NT2/D1 (cell line): ENCODE data around the gene COL9A2.

Experiments used
- DNase-seq: peaks from one replicate; pipeline ENCODE4 v3.0.0-alpha.2; 2011; ENCODE audit warnings: low read depth, low spot score
- H3K27me3 ChIP-seq: 2 replicates; pipeline ENCODE4 v1.6.0; 2011; ENCODE audit warnings: mild to moderate bottlenecking; ENCODE audit not compliant: insufficient read length, insufficient read depth
- H3K36me3 ChIP-seq: 2 replicates; pipeline ENCODE4 v1.6.1; 2011; ENCODE audit warnings: mild to moderate bottlenecking, low read length, mixed read lengths; ENCODE audit not compliant: insufficient read depth, insufficient read length
- H3K4me1 ChIP-seq: 2 replicates; pipeline ENCODE4 v1.5.1; 2011; ENCODE audit not compliant: insufficient read depth, insufficient read length
- H3K4me3 ChIP-seq: 2 replicates; pipeline ENCODE4 v1.5.1; 2011; ENCODE audit warnings: low read depth; ENCODE audit not compliant: insufficient read length
- H3K9ac ChIP-seq: 2 replicates; pipeline ENCODE4 v1.6.0; 2011; ENCODE audit warnings: low read depth; ENCODE audit not compliant: insufficient read length
- H3K9me3 ChIP-seq: 2 replicates; pipeline ENCODE4 v1.5.1; 2011; ENCODE audit warnings: mild to moderate bottlenecking, low read length; ENCODE audit not compliant: insufficient read depth
- SUZ12 ChIP-seq: IDR thresholded peaks from 2 replicates; pipeline ENCODE4 v1.6.1; 2011; ENCODE audit not compliant: insufficient read length, insufficient read depth; ENCODE audit errors: extremely low read depth
- YY1 ChIP-seq: IDR thresholded peaks from 2 replicates; pipeline ENCODE4 v1.6.1; 2011; ENCODE audit not compliant: insufficient read length, insufficient read depth
- ZNF274 ChIP-seq: IDR thresholded peaks from 2 replicates; pipeline ENCODE4 v1.6.1; 2011; ENCODE audit warnings: mild to moderate bottlenecking, low read depth, low read length

Gene COL9A2

GRCh38 chr1:40301066-40301465 is 16.0 kb downstream of the COL9A2 start:
- no peak for DNase-seq
- no peak overlapping the region for H3K4me3 ChIP-seq
- no peak overlapping the region for H3K9ac ChIP-seq

GRCh38 chr1:40300651-40301050 is 16.4 kb downstream of the COL9A2 start:
- Histone ChIP-seq H3K36me3 (peaks cover 22% of the 10 kb centered on the region), H3K27me3 (no peaks in the 10 kb centered on the region), H3K4me3 (no peak overlapping the region), H3K9me3 (no peaks in the 10 kb centered on the region), H3K9ac (no peak overlapping the region), H3K4me1 (peaks cover 2% of the 10 kb centered on the region)
- no peak for TF ChIP-seq ZNF274
- no peak for TF ChIP-seq YY1
- TF ChIP-seq SUZ12: no peak
- no peak for DNase-seq

More at GRCh38 chr1:40301066-40301465, 16.0 kb downstream of the COL9A2 start:
- TF ChIP-seq SUZ12 (no peak), ZNF274 (no peak), YY1 (no peak)
- no peaks in the 10 kb centered on the region for H3K9me3 ChIP-seq
- H3K36me3 ChIP-seq: peaks cover 23% of the 10 kb centered on the region
- peaks cover 5% of the 10 kb centered on the region for H3K4me1 ChIP-seq
- no peaks in the 10 kb centered on the region for H3K27me3 ChIP-seq

GRCh38 chr1:40300249-40300567 is 16.9 kb downstream of the COL9A2 start:
- H3K4me1 ChIP-seq: peaks cover under 1% of the 10 kb centered on the region
- no peak for DNase-seq
- TF ChIP-seq ZNF274: no peak
- no peak overlapping the region for H3K4me3 ChIP-seq
- H3K36me3 ChIP-seq: peaks cover 22% of the 10 kb centered on the region
- no peaks in the 10 kb centered on the region for H3K9me3 ChIP-seq
- H3K9ac ChIP-seq: no peak overlapping the region
- H3K27me3 ChIP-seq: no peaks in the 10 kb centered on the region

- H3K9me3 ChIP-seq: no peaks in the 10 kb centered on the region
- no peaks in the 10 kb centered on the region for H3K4me1 ChIP-seq
- H3K36me3 ChIP-seq: peaks cover 24% of the 10 kb centered on the region
- TF ChIP-seq ZNF274 (no peak), YY1 (no peak), SUZ12 (no peak)
- no peak overlapping the region for H3K4me3 ChIP-seq
- no peaks in the 10 kb centered on the region for H3K27me3 ChIP-seq
- DNase-seq: no peak
- H3K9ac ChIP-seq: no peak overlapping the region
Measured at GRCh38 chr1:40299366-40300248, 17.5 kb downstream of the COL9A2 start.

GRCh38 chr1:40291293-40291692 is 25.8 kb downstream of the COL9A2 start:
- H3K27me3 ChIP-seq: no peaks in the 10 kb centered on the region
- no peaks in the 10 kb centered on the region for H3K9me3 ChIP-seq
- H3K4me3 ChIP-seq: no peak overlapping the region
- no peaks in the 10 kb centered on the region for H3K4me1 ChIP-seq
- TF ChIP-seq SUZ12: no peak
- no peak for DNase-seq
- peaks cover 69% of the 10 kb centered on the region for H3K36me3 ChIP-seq
- H3K9ac ChIP-seq: no peak overlapping the region

- Histone ChIP-seq H3K36me3 (peaks cover 67% of the 10 kb centered on the region), H3K9me3 (no peaks in the 10 kb centered on the region), H3K9ac (no peak overlapping the region), H3K27me3 (no peaks in the 10 kb centered on the region), H3K4me1 (no peaks in the 10 kb centered on the region), H3K4me3 (no peak overlapping the region)
- no peak for DNase-seq
- TF ChIP-seq YY1 (no peak), SUZ12 (no peak), ZNF274 (no peak)
Measured at GRCh38 chr1:40281853-40282252, 35.2 kb downstream of the COL9A2 start.

GRCh38 chr1:40276122-40276521 is 41.0 kb downstream of the COL9A2 start:
- peaks cover 79% of the 10 kb centered on the region for H3K36me3 ChIP-seq

More at GRCh38 chr1:40276122-40276521, 41.0 kb downstream of the COL9A2 start:
- no peak for TF ChIP-seq ZNF274
- TF ChIP-seq SUZ12: no peak
- TF ChIP-seq YY1: no peak
- Histone ChIP-seq H3K4me3 (no peak overlapping the region), H3K27me3 (no peaks in the 10 kb centered on the region), H3K4me1 (peaks cover 1% of the 10 kb centered on the region), H3K9me3 (no peaks in the 10 kb centered on the region), H3K9ac (no peak overlapping the region)
- DNase-seq: no peak
